ENCODE results near the gene SH2D3A. TPM values are rescaled to one million over a fixed set of nuclear protein-coding genes. Genes with fewer than 3 reads are reported as not detected.
"Not testable (repeated sequence)": the region's sequence is repeated elsewhere in the genome, so short reads cannot be mapped to it uniquely, and the experiment has no call there.

Gene SH2D3A
- total RNA-seq, 1 experiment from 2014 or later, result 17.9 TPM

DNA sequence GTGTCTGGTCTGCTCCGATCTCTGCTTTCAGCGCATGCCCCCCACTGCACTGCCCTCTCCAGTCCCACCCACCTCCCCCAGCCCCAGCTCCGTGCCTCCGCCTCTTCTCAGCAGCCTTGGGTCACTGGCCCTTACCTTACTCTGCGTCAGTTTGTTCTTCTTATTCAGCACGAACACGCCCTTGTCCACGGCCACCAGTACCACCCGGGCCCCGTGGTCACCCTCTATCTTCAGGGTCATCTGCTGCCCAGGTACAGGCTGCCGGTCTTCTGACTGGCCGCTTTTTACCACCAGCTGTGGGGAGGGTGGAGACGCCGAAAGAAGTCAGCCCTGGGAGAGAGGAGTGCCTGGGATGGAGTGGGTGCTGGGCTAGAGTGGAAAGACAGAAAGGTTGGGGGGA, 57.7 kb downstream of the SH2D3A start:
- Histone ChIP-seq H2BK5ac (ENCODE audit: insufficient read length, low read length) (no peak overlapping the region), H3K4ac (ENCODE audit: low read depth, low read length) (no peak overlapping the region), H3T11ph (ENCODE audit: low read length) (no peak overlapping the region), H3K27me3 (ENCODE audit: insufficient read depth, low read length) (no peaks in the 10 kb centered on the region; the same call in 1 of the 2 replicates), H3K18ac (ENCODE audit: insufficient read length, low read depth, low read length) (no peak overlapping the region), H4K8ac (replicated peaks; ENCODE audit: insufficient read length, low read depth, low read length) (no peak overlapping the region), H3K9ac (ENCODE audit: extremely low read depth, insufficient read length, low read length) (no peak overlapping the region), H3K23ac (ENCODE audit: insufficient read length, low read depth, low read length) (no peak overlapping the region), H2AK5ac (ENCODE audit: insufficient read length, low read length) (no peak overlapping the region), H3K56ac (ENCODE audit: insufficient read length, low read depth, low read length) (no peak overlapping the region), H2BK12ac (ENCODE audit: insufficient read length, low read depth, low read length) (no peak overlapping the region), H4K91ac (ENCODE audit: insufficient read length, low read depth, low read length) (no peak overlapping the region), H3K27ac (ENCODE audit: insufficient read length, low read depth, low read length) (no peak overlapping the region), H3K4me2 (ENCODE audit: insufficient read depth, insufficient read length, low read length) (no peak overlapping the region), H3K9me3 (ENCODE audit: control insufficient read depth, low read depth, low read length) (no peaks in the 10 kb centered on the region), H3K14ac (ENCODE audit: insufficient read depth, low read length) (no peak overlapping the region), H2AFZ (ENCODE audit: low read length) (no peak overlapping the region), H4K5ac (ENCODE audit: insufficient read length, low read depth, low read length) (no peak overlapping the region), H3K79me2 (ENCODE audit: insufficient read depth, low read length) (no peaks in the 10 kb centered on the region), H3K4me1 (ENCODE audit: insufficient read depth, low read length) (no peaks in the 10 kb centered on the region), H3K23me2 (ENCODE audit: insufficient read length, low read depth, low read length, poor library complexity, severe bottlenecking) (no peaks in the 10 kb centered on the region), H4K20me1 (ENCODE audit: control insufficient read depth, insufficient read depth, insufficient read length) (no peaks in the 10 kb centered on the region), H2BK20ac (ENCODE audit: low read depth, low read length, poor library complexity, severe bottlenecking) (no peak overlapping the region), H2BK15ac (ENCODE audit: low read depth, low read length) (no peak overlapping the region), H2BK120ac (ENCODE audit: low read depth, low read length, poor library complexity, severe bottlenecking) (no peak overlapping the region), H3K79me1 (ENCODE audit: insufficient read depth, low read depth, low read length, poor library complexity, severe bottlenecking) (no peaks in the 10 kb centered on the region)
- Mint-ChIP-seq H3K9me3 (peaks cover 3 to 8% of the 10 kb centered on the region in 2 experiments), H3K36me3 (ENCODE audit: insufficient read depth in 1 of 3, low read depth in 3 of 3) (no peaks in the 10 kb centered on the region; a peak in 1 of 7 replicates), H3K4me1 (peaks cover 14 to 29% of the 10 kb centered on the region in 2 experiments), H3K27me3 (ENCODE audit: low read depth) (peaks cover 51% of the 10 kb centered on the region), H3K27ac (peak overlapping the region in 1 of 3 experiments; percentile 59; a peak in 1 of 7 replicates), H3K4me3 (peak overlapping the region; percentile 24 to 81; a peak in 4 of 5 replicates)
- no CpG with 5 or more reads among the region's 14 CpGs for WGBS (ENCODE audit: extremely low coverage, insufficient read length, low lambda C conversion rate)
- TF ChIP-seq, protein P1, sequence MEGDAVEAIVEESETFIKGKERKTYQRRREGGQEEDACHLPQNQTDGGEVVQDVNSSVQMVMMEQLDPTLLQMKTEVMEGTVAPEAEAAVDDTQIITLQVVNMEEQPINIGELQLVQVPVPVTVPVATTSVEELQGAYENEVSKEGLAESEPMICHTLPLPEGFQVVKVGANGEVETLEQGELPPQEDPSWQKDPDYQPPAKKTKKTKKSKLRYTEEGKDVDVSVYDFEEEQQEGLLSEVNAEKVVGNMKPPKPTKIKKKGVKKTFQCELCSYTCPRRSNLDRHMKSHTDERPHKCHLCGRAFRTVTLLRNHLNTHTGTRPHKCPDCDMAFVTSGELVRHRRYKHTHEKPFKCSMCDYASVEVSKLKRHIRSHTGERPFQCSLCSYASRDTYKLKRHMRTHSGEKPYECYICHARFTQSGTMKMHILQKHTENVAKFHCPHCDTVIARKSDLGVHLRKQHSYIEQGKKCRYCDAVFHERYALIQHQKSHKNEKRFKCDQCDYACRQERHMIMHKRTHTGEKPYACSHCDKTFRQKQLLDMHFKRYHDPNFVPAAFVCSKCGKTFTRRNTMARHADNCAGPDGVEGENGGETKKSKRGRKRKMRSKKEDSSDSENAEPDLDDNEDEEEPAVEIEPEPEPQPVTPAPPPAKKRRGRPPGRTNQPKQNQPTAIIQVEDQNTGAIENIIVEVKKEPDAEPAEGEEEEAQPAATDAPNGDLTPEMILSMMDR (conservative IDR thresholded peaks at IDR 0.05), result no peak
- DNase-seq, result no peak

DNA sequence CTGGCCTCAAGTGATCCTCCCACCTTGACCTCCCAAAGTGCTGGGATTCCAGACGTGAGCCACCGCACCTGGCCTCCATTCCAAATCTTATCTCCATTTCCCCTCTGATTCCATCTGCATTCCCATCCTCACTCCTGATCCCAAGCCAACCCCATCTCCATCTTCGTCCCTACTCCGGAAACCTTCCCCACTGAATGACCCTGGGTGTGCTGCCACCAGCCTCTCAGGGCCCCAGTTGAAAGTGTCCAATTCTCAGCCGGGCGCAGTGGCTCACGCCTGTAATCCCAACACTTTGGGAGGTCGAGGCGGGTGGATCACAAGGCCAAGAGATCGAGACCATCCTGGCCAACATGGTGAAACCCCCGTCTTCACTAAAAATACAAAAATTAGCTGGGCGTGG, 58.3 kb downstream of the SH2D3A start:
- H4K91ac ChIP-seq (ENCODE audit: insufficient read length, low read depth, low read length); H4K8ac ChIP-seq (replicated peaks; ENCODE audit: insufficient read length, low read depth, low read length); H3K9me3 Mint-ChIP-seq; H2BK5ac ChIP-seq (ENCODE audit: insufficient read length, low read length); H2BK120ac ChIP-seq (ENCODE audit: low read depth, low read length, poor library complexity, severe bottlenecking); H3K9ac ChIP-seq (ENCODE audit: extremely low read depth, insufficient read length, low read length); H2BK15ac ChIP-seq (ENCODE audit: low read depth, low read length); H2BK20ac ChIP-seq (ENCODE audit: low read depth, low read length, poor library complexity, severe bottlenecking); H4K20me1 ChIP-seq (ENCODE audit: control insufficient read depth, insufficient read depth, insufficient read length); H3K4ac ChIP-seq (ENCODE audit: low read depth, low read length); H3K23me2 ChIP-seq (ENCODE audit: insufficient read length, low read depth, low read length, poor library complexity, severe bottlenecking); H3K4me2 ChIP-seq (ENCODE audit: insufficient read depth, insufficient read length, low read length); H3K79me1 ChIP-seq (ENCODE audit: insufficient read depth, low read depth, low read length, poor library complexity, severe bottlenecking); H3K18ac ChIP-seq (ENCODE audit: insufficient read length, low read depth, low read length); DNase-seq; H3K27ac ChIP-seq (ENCODE audit: insufficient read length, low read depth, low read length); H3T11ph ChIP-seq (ENCODE audit: low read length); H2AFZ ChIP-seq (ENCODE audit: low read length); H2BK12ac ChIP-seq (ENCODE audit: insufficient read length, low read depth, low read length); H3K56ac ChIP-seq (ENCODE audit: insufficient read length, low read depth, low read length); H2AK5ac ChIP-seq (ENCODE audit: insufficient read length, low read length); H3K9me3 ChIP-seq (ENCODE audit: control insufficient read depth, low read depth, low read length); H3K27me3 ChIP-seq (ENCODE audit: insufficient read depth, low read length); H4K5ac ChIP-seq (ENCODE audit: insufficient read length, low read depth, low read length); H3K27ac Mint-ChIP-seq; H3K4me1 ChIP-seq (ENCODE audit: insufficient read depth, low read length); H3K23ac ChIP-seq (ENCODE audit: insufficient read length, low read depth, low read length); H3K79me2 ChIP-seq (ENCODE audit: insufficient read depth, low read length); H3K36me3 Mint-ChIP-seq (ENCODE audit: insufficient read depth in 1 of 3, low read depth in 3 of 3); H3K14ac ChIP-seq (ENCODE audit: insufficient read depth, low read length): not testable (repeated sequence)
- H3K4me3 Mint-ChIP-seq, result peak overlapping the region in 1 of 2 experiments; percentile 81; a peak in 1 of 5 replicates
- H3K27me3 Mint-ChIP-seq (ENCODE audit: low read depth), result peaks cover 49% of the 10 kb centered on the region
- peaks cover 14 to 26% of the 10 kb centered on the region in 2 experiments for H3K4me1 Mint-ChIP-seq
- WGBS (ENCODE audit: extremely low coverage, insufficient read length, low lambda C conversion rate), result no CpG with 5 or more reads among the region's 12 CpGs
